Right atrium auricular region (tissue), 2 donors: ENCODE data around the gene ITGB1BP2. TPM values are rescaled to one million over a fixed set of nuclear protein-coding genes. Genes with fewer than 3 reads are reported as not detected.
"Not testable (repeated sequence)": the region's sequence is repeated elsewhere in the genome, so short reads cannot be mapped to it uniquely, and the experiment has no call there.

ENCODE experiments used
- DNase-seq: peaks from one replicate; pipeline ENCODE4 v3.0.0-alpha.2; 2019; ENCODE audit warnings: low spot score
- H3K27ac ChIP-seq, 2 donors: fragments of 200-600 bp; sonication (generic); 1 replicate in 1 of 2; 2 replicates in 1 of 2; pipeline ENCODE4 v1.5.1; 2016 to 2019
- H3K27me3 ChIP-seq, 2 donors: fragments of 200-600 bp; sonication (generic); one replicate each; pipeline versions ENCODE4 v1.5.1 to v1.6.0; 2017 to 2019
- H3K36me3 ChIP-seq: fragments of 200-600 bp; sonication (generic); one replicate; pipeline ENCODE4 v1.5.1; 2016
- H3K4me1 ChIP-seq, 2 donors: fragments of 200-600 bp; sonication (generic); one replicate each; pipeline versions ENCODE4 v1.5.1 to v1.6.0; 2017 to 2019
- H3K4me3 ChIP-seq, 2 donors: fragments of 200-600 bp; sonication (generic); 1 replicate in 1 of 2; 2 replicates in 1 of 2; pipeline ENCODE4 v1.5.1; 2017 to 2019; ENCODE audit warnings: mild to moderate bottlenecking in 1 of 2, moderate library complexity in 1 of 2
- H3K9me3 ChIP-seq, 2 donors: fragments of 200-600 bp; sonication (generic); one replicate each; pipeline ENCODE4 v1.5.1; 2019
- total RNA-seq, 2 donors: library from RNA; depleted of rRNA; stranded (reverse); fragments of >200 nt; gene quantifications; one replicate each; pipeline ENCODE4 v1.1.0, GENCODE V29; 2016
- TF ChIP-seq, protein P1 (sequence below), 2 donors: fragments of 200-600 bp; sonication (generic); IDR thresholded peaks; one replicate each; pipeline ENCODE4 v1.5.1; 2019; ENCODE audit warnings: antibody characterized with exemption in 2 of 2

The ITGB1BP2 gene
- total RNA-seq, 2 donors from 2014 or later = 102 to 172 TPM

DNA sequence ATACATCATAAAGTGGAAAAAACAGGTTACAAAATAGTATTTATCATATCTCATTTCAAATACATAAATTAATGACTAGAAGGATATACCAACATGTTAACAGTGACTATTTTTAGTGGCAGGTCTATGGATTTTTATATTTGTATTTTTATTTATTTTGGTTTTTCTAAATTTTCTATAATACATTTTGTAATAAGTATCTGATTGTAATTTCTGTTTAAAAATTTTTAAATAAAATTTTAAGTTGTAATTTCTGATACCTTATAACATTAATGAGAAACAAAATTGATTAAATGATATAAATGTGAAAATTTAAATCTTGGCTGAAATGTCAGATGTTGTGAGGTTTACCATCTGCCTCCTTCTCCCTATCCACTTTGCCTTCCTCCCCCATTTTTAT, 15.6 kb upstream of the ITGB1BP2 start:
- no peak overlapping the region for H3K27ac ChIP-seq
- TF ChIP-seq, protein P1, sequence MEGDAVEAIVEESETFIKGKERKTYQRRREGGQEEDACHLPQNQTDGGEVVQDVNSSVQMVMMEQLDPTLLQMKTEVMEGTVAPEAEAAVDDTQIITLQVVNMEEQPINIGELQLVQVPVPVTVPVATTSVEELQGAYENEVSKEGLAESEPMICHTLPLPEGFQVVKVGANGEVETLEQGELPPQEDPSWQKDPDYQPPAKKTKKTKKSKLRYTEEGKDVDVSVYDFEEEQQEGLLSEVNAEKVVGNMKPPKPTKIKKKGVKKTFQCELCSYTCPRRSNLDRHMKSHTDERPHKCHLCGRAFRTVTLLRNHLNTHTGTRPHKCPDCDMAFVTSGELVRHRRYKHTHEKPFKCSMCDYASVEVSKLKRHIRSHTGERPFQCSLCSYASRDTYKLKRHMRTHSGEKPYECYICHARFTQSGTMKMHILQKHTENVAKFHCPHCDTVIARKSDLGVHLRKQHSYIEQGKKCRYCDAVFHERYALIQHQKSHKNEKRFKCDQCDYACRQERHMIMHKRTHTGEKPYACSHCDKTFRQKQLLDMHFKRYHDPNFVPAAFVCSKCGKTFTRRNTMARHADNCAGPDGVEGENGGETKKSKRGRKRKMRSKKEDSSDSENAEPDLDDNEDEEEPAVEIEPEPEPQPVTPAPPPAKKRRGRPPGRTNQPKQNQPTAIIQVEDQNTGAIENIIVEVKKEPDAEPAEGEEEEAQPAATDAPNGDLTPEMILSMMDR (IDR thresholded peaks at IDR 0.05) = no peak
- H3K9me3 ChIP-seq = no peaks in the 10 kb centered on the region
- H3K36me3 ChIP-seq = peaks cover 3% of the 10 kb centered on the region
- no peak for DNase-seq
- H3K4me1 ChIP-seq = peaks cover 0 to 16% of the 10 kb centered on the region in 2 donors
- H3K27me3 ChIP-seq = no peaks in the 10 kb centered on the region
- no peak overlapping the region for H3K4me3 ChIP-seq

GRCh38 chrX:71291381-71291780, 10.2 kb upstream of the ITGB1BP2 start:
- Histone ChIP-seq H3K9me3 (no peaks in the 10 kb centered on the region), H3K27ac (no peak overlapping the region), H3K27me3 (no peaks in the 10 kb centered on the region), H3K4me3 (no peak overlapping the region), H3K4me1 (peaks cover 0 to 2% of the 10 kb centered on the region in 2 donors), H3K36me3 (peaks cover 47% of the 10 kb centered on the region)
- no peak for DNase-seq
- TF ChIP-seq, protein P1 (IDR thresholded peaks at IDR 0.05) = no peak

- H3K27me3 ChIP-seq = no peaks in the 10 kb centered on the region
- DNase-seq = no peak
These were observed 8.7 kb upstream of the ITGB1BP2 start for GRCh38 chrX:71292669-71293365.

DNA sequence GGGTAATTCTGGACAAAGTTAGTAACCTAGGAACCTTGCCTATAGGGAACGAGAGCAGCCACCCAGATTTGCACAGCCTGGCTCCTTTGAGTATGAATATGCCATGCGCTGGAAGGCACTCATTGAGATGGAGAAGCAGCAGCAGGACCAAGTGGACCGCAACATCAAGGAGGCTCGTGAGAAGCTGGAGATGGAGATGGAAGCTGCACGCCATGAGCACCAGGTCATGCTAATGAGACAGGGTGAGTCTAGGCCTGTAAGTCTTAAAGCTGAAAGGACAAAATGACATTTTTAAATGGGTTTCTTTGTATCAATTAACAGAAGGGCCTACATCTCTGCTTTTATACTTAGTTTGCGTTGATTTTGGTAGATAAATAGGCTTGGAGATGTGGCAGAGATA, 4.7 kb upstream of the ITGB1BP2 start:
- DNase-seq = no peak
- H3K4me3 ChIP-seq = no peak overlapping the region
- H3K9me3 ChIP-seq = no peaks in the 10 kb centered on the region
- no peaks in the 10 kb centered on the region for H3K27me3 ChIP-seq
- peaks cover 0 to 7% of the 10 kb centered on the region in 2 donors for H3K4me1 ChIP-seq
- peaks cover 68% of the 10 kb centered on the region for H3K36me3 ChIP-seq
- no peak overlapping the region for H3K27ac ChIP-seq
- TF ChIP-seq, protein P1 (IDR thresholded peaks at IDR 0.05) = no peak

More at GRCh38 chrX:71292669-71293365, 8.7 kb upstream of the ITGB1BP2 start:
- Histone ChIP-seq H3K27ac (no peak overlapping the region), H3K36me3 (peaks cover 60% of the 10 kb centered on the region), H3K4me1 (no peaks in the 10 kb centered on the region), H3K4me3 (no peak overlapping the region), H3K9me3 (no peaks in the 10 kb centered on the region)
- TF ChIP-seq, protein P1 (IDR thresholded peaks at IDR 0.05) = no peak

- Histone ChIP-seq H3K4me3 (no peak overlapping the region), H3K9me3 (no peaks in the 10 kb centered on the region), H3K36me3 (peaks cover 56% of the 10 kb centered on the region), H3K27me3 (no peaks in the 10 kb centered on the region), H3K4me1 (peaks cover 0 to 7% of the 10 kb centered on the region in 2 donors), H3K27ac (no peak overlapping the region)
- no peak for DNase-seq
- TF ChIP-seq, protein P1 (IDR thresholded peaks at IDR 0.05) = no peak
These were observed 3.4 kb upstream of the ITGB1BP2 start for GRCh38 chrX:71298119-71298518.

DNA sequence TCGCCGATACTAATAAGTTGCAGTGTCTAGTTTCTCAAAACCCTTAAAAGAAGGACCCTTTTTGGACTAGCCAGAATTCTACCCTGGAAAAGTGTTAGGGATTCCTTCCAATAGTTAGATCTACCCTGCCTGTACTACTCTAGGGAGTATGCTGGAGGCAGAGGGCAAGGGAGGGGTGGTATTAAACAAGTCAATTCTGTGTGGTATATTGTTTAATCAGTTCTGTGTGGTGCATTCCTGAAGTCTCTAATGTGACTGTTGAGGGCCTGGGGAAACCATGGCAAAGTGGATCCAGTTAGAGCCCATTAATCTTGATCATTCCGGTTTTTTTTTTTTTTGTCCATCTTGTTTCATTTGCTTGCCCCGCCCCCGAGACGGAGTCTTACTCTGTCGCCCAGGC, 1.5 kb upstream of the ITGB1BP2 start:
- not testable (repeated sequence) for H3K9me3 ChIP-seq, H3K4me1 ChIP-seq, H3K27ac ChIP-seq, H3K27me3 ChIP-seq, H3K4me3 ChIP-seq, DNase-seq
- peaks cover 36% of the 10 kb centered on the region for H3K36me3 ChIP-seq

GRCh38 chrX:71300495-71300894, 1.1 kb upstream of the ITGB1BP2 start:
- not testable (repeated sequence) for H3K27me3 ChIP-seq, H3K9me3 ChIP-seq, DNase-seq, H3K4me3 ChIP-seq, H3K4me1 ChIP-seq
- Histone ChIP-seq H3K27ac (peak overlapping the region; percentile 46 to 79), H3K36me3 (peaks cover 35% of the 10 kb centered on the region)
